A549 (cell line): ENCODE data around the gene KCNK6. TPM values are rescaled to one million over a fixed set of nuclear protein-coding genes. Genes with fewer than 3 reads are reported as not detected.

Source experiments
- ATAC-seq, 2 experiments: fragments of 200-7000 bp in 1 of 2; fragments of >200 bp in 1 of 2; cut with Nextera tagmentation in 1 of 2; cut with Tn5 transposase in 1 of 2; 3 replicates each; pipeline versions ENCODE4 v1.8.0 to v1.9.1; 2018 to 2020; ENCODE audit warnings: mild to moderate bottlenecking in 1 of 2, moderate library complexity in 1 of 2
- CTCF ChIA-PET: fragments of 300-600 bp; sonication (Branson Sonifier 250); formaldehyde crosslinking; extraction: SDS; loops from one replicate; lab custom pipeline; 2021; ENCODE audit warnings: antibody characterized with exemption, inconsistent platforms; lab: Yijun Ruan, JAX
- POLR2A ChIA-PET: fragments of 350-600 bp; formaldehyde crosslinking; extraction: SDS; loops from one replicate; lab custom pipeline; 2021; ENCODE audit warnings: antibody characterized with exemption, inconsistent platforms; lab: Yijun Ruan, JAX
- DNase-seq, 2 experiments: peaks; one replicate each; pipeline versions ENCODE4 v3.0.0 to v3.0.0-alpha.2; 2011 to 2016; ENCODE audit warnings: low read depth in 1 of 2, low spot score in 1 of 2
- FAIRE-seq: peaks from 2 replicates; lab custom pipeline; 2011; peaks lifted over from hg19 to GRCh38; lab: Jason Lieb, UNC
- H3K27ac ChIP-seq, 2 experiments: fragments of >200 bp; sonication (Bioruptor Twin); formaldehyde crosslinking; 3 replicates each; pipeline ENCODE4 v1.5.1; 2016 to 2017
- H3K4me1 ChIP-seq: fragments of >200 bp; sonication (Bioruptor Twin); formaldehyde crosslinking; 3 replicates; pipeline ENCODE4 v1.6.1; 2016
- H3K4me2 ChIP-seq: fragments of >200 bp; sonication (Bioruptor Twin); formaldehyde crosslinking; 3 replicates; pipeline ENCODE4 v1.6.1; 2016
- H3K4me3 ChIP-seq: fragments of >200 bp; sonication (Bioruptor Twin); formaldehyde crosslinking; 3 replicates; pipeline ENCODE4 v1.5.1; 2016
- H3K9me3 ChIP-seq: fragments of >200 bp; sonication (Bioruptor Twin); formaldehyde crosslinking; 3 replicates; pipeline ENCODE4 v1.6.1; 2016
- ATOH8 ChIP-seq: fragments of 250-450 bp; sonication (Bioruptor Pico); IDR thresholded peaks from 2 replicates; pipeline ENCODE4 v1.5.0; 2020; ENCODE audit warnings: low read depth, mild to moderate bottlenecking, moderate library complexity
- BCL3 ChIP-seq: fragments of >200 bp; sonication (Bioruptor Twin); formaldehyde crosslinking; IDR thresholded peaks from 3 replicates; pipeline ENCODE4 v1.6.1; 2016
- CBX2 ChIP-seq: fragments of 200-600 bp; sonication (generic); IDR thresholded peaks from 2 replicates; pipeline ENCODE4 v1.6.1; 2016; ENCODE audit warnings: low read depth, mild to moderate bottlenecking, borderline replicate concordance
- CBX8 ChIP-seq: fragments of 200-600 bp; sonication (generic); IDR thresholded peaks from 2 replicates; pipeline ENCODE4 v1.6.1; 2016
- CTCF ChIP-seq: fragments of >200 bp; sonication (Bioruptor Twin); formaldehyde crosslinking; IDR thresholded peaks from 3 replicates; pipeline ENCODE4 v1.5.1; 2016
- E2F6 ChIP-seq: IDR thresholded peaks from 2 replicates; pipeline ENCODE4 v1.6.1; 2012; ENCODE audit warnings: low read depth, borderline replicate concordance
- ELK1 ChIP-seq: fragments of 150-350 bp; IDR thresholded peaks from 2 replicates; pipeline ENCODE4 v1.6.1; 2014; ENCODE audit warnings: low read depth, mild to moderate bottlenecking, low read length
- GATA3 ChIP-seq: IDR thresholded peaks from 2 replicates; pipeline ENCODE4 v1.6.1; 2012; ENCODE audit warnings: borderline replicate concordance
- HOXB13 ChIP-seq: fragments of 250-450 bp; sonication (Bioruptor Pico); IDR thresholded peaks from 2 replicates; pipeline ENCODE4 v1.5.0; 2020; ENCODE audit warnings: low read depth, mild to moderate bottlenecking, moderate library complexity
- JUN ChIP-seq, 2 experiments: fragments of >200 bp; sonication (Bioruptor Twin); formaldehyde crosslinking; IDR thresholded peaks; 2 replicates in 1 of 2; 3 replicates in 1 of 2; pipeline ENCODE4 v1.6.1; 2016 to 2017
- PBX3 ChIP-seq: IDR thresholded peaks from 2 replicates; pipeline ENCODE4 v1.6.1; 2012
- PHF8 ChIP-seq: fragments of 200-600 bp; sonication (generic); IDR thresholded peaks from 2 replicates; pipeline ENCODE4 v1.6.1; 2016; ENCODE audit warnings: low read depth, mild to moderate bottlenecking, antibody characterized with exemption, moderate library complexity, borderline replicate concordance
- RARB ChIP-seq: fragments of 250-450 bp; sonication (Bioruptor Pico); IDR thresholded peaks from 2 replicates; pipeline ENCODE4 v1.8.0; 2021; ENCODE audit warnings: mild to moderate bottlenecking, moderate library complexity
- RCOR1 ChIP-seq: fragments of 150-350 bp; IDR thresholded peaks from 2 replicates; pipeline ENCODE4 v1.6.1; 2014; ENCODE audit warnings: antibody characterized with exemption, low read length, low read depth
- REST ChIP-seq: fragments of 200-600 bp; sonication (generic); IDR thresholded peaks from 2 replicates; pipeline ENCODE4 v1.6.1; 2016; ENCODE audit warnings: antibody characterized with exemption, mild to moderate bottlenecking, moderate library complexity
- RNF2 ChIP-seq: fragments of 200-600 bp; sonication (generic); IDR thresholded peaks from 2 replicates; pipeline ENCODE4 v1.6.1; 2016; ENCODE audit warnings: low read depth, mild to moderate bottlenecking, antibody characterized with exemption, moderate library complexity, borderline replicate concordance
- TP53 ChIP-seq: fragments of 250-450 bp; sonication (Bioruptor Pico); IDR thresholded peaks from 2 replicates; pipeline ENCODE4 v1.5.0; 2021; ENCODE audit warnings: mild to moderate bottlenecking, moderate library complexity
- WGBS: methylation state at CpG from one replicate; pipeline ENCODE4 v1.1.6; 2017; ENCODE audit errors: missing lambda C conversion rate; 5-methylcytosine and 5-hydroxymethylcytosine counted together
- polyA plus RNA-seq, 4 experiments: library from polyadenylated mRNA; depleted of rRNA in 3 of 4; stranded (reverse); fragments of >200 nt; fragmentation: RNase III in 1 of 4; extraction: RNeasy Plus Mini Kit Qiagen cat#74134 plus additional on column Dnase treatment in 1 of 4; gene quantifications; 2 replicates in 3 of 4; 3 replicates in 1 of 4; pipeline ENCODE4 v1.2.3, GENCODE V29; 2011 to 2017

Gene KCNK6
- polyA plus RNA-seq, 2 of the 4 experiments (the other 2 are of a cell fraction) = 2.4 to 2.8 TPM

GRCh38 chr19:38359242-38360021, 39.8 kb downstream of the KCNK6 start:
- H3K9me3 ChIP-seq = no peaks in the 10 kb centered on the region
- H3K4me2 ChIP-seq = no peak overlapping the region
- no peak overlapping the region for H3K27ac ChIP-seq
- WGBS = 36% methylated on average over 18 of the region's 18 CpGs
- no peak for TF ChIP-seq E2F6
- TF ChIP-seq ATOH8 = no peak
- TF ChIP-seq HOXB13 = no peak
- TF ChIP-seq CBX2 = no peak
- TF ChIP-seq PBX3 = no peak
- no peak for TF ChIP-seq JUN (IDR thresholded peaks at IDR 0.05)
- no peak for TF ChIP-seq TP53 (CRISPR knock-in tag)
- TF ChIP-seq CBX8 = no peak
- no peak for TF ChIP-seq CTCF
- TF ChIP-seq PHF8 = no peak
- no peak for TF ChIP-seq GATA3
- no peak for TF ChIP-seq REST
- TF ChIP-seq RARB (CRISPR knock-in tag) = no peak
- no peak for TF ChIP-seq ELK1
- TF ChIP-seq RNF2 = no peak
- TF ChIP-seq BCL3 = no peak
- TF ChIP-seq RCOR1 = no peak
- DNase-seq = no peak
- ChIA-PET CTCF (interaction anchor here (0.5 to 4.3 kb wide), 15 partner anchors 10 to 187 kb away, joined by 3 to 29 read pairs (median 5); partner anchors contain the start of genes CATSPERG, FAM98C, PPP1R14A and PSMD8), POLR2A (interaction anchor here (1.8 kb wide), 1 partner anchor 15 kb away, joined by 4 read pairs; the partner anchor contains the start of gene PSMD8)
- ATAC-seq = no peak
- no peak for FAIRE-seq
- H3K4me3 ChIP-seq = no peak overlapping the region
- peaks cover 9% of the 10 kb centered on the region; the same call in 1 of the 3 replicates for H3K4me1 ChIP-seq
